OCI-LY1 (cell line): ENCODE measurements around the gene FAM20C.

Experiments
- H2AFZ ChIP-seq: fragments of 200-600 bp; sonication (generic), shearing (Covaris generic); 2 replicates; pipeline ENCODE4 v1.6.0; 2014; ENCODE audit warnings: antibody characterized with exemption, mild to moderate bottlenecking, low read length
- H3F3A ChIP-seq: fragments of 200-600 bp; sonication (generic), shearing (Covaris generic); 2 replicates; pipeline ENCODE4 v1.6.0; 2014; ENCODE audit warnings: mild to moderate bottlenecking, antibody characterized with exemption, low read length, moderate library complexity; ENCODE audit not compliant: insufficient read depth
- H3K27ac ChIP-seq: fragments of 200-600 bp; sonication (generic); 2 replicates; pipeline ENCODE4 v1.5.1; 2014; ENCODE audit warnings: low read length, mixed run types, mild to moderate bottlenecking, low read depth; ENCODE audit not compliant: poor library complexity, severe bottlenecking
- H3K27me3 ChIP-seq: fragments of 200-600 bp; sonication (generic); 2 replicates; pipeline ENCODE4 v1.6.0; 2014; ENCODE audit warnings: antibody characterized with exemption, mild to moderate bottlenecking, low read length, moderate library complexity; ENCODE audit not compliant: insufficient read depth
- H3K36me3 ChIP-seq: fragments of 200-600 bp; sonication (generic); 2 replicates; pipeline ENCODE4 v1.6.1; 2014; ENCODE audit warnings: mild to moderate bottlenecking, antibody characterized with exemption, low read length, moderate library complexity, mixed read lengths; ENCODE audit not compliant: insufficient read depth
- H3K4me1 ChIP-seq: fragments of 200-600 bp; sonication (generic); 2 replicates; pipeline ENCODE4 v1.5.1; 2014; ENCODE audit warnings: mild to moderate bottlenecking, low read length, moderate library complexity; ENCODE audit not compliant: insufficient read depth, severe bottlenecking
- H3K4me2 ChIP-seq: fragments of 200-600 bp; sonication (generic), shearing (Covaris generic); 2 replicates; pipeline ENCODE4 v1.6.1; 2014; ENCODE audit warnings: low read length
- H3K4me3 ChIP-seq: fragments of 200-600 bp; sonication (generic); 2 replicates; pipeline ENCODE4 v1.5.1; 2014; ENCODE audit warnings: low read length, low read depth, mild to moderate bottlenecking, mixed read lengths; ENCODE audit not compliant: poor library complexity, severe bottlenecking
- H3K79me2 ChIP-seq: fragments of 200-600 bp; shearing (Covaris generic); 2 replicates; pipeline ENCODE4 v1.6.1; 2016; ENCODE audit warnings: mixed run types, low read length, mixed read lengths; ENCODE audit not compliant: insufficient read depth
- H3K9ac ChIP-seq: fragments of 200-600 bp; sonication (generic), shearing (Covaris generic); 2 replicates; pipeline ENCODE4 v1.6.1; 2014; ENCODE audit warnings: mild to moderate bottlenecking, low read length, mixed read lengths
- H3K9me2 ChIP-seq: fragments of 200-600 bp; sonication (generic), shearing (Covaris generic); 2 replicates; pipeline ENCODE4 v1.6.1; 2014; ENCODE audit warnings: low read depth, mild to moderate bottlenecking, low read length, mixed read lengths
- H3K9me3 ChIP-seq: fragments of 200-600 bp; shearing (Covaris generic); 2 replicates; pipeline ENCODE4 v1.6.1; 2014; ENCODE audit warnings: low read length, mixed read lengths
- H4K20me1 ChIP-seq: fragments of 200-600 bp; sonication (generic), shearing (Covaris generic); 2 replicates; pipeline ENCODE4 v1.6.0; 2016; ENCODE audit warnings: mild to moderate bottlenecking, low read length; ENCODE audit not compliant: insufficient read depth
- CTCF ChIP-seq: fragments of 200-600 bp; sonication (generic), shearing (Covaris generic); IDR thresholded peaks from 2 replicates; pipeline ENCODE4 v1.5.1; 2017; ENCODE audit warnings: mild to moderate bottlenecking, antibody characterized with exemption, low read length, moderate library complexity, mixed read lengths
- EZH2 ChIP-seq: fragments of 200-600 bp; sonication (generic), shearing (Covaris generic); IDR thresholded peaks from 2 replicates; pipeline ENCODE4 v1.8.0; 2017; ENCODE audit warnings: borderline replicate concordance, mixed run types, mild to moderate bottlenecking, antibody characterized with exemption, low read length, moderate library complexity, mixed read lengths

Gene FAM20C

GRCh38 chr7:299169-299568 is 106.8 kb downstream of the FAM20C start:
- no peaks in the 10 kb centered on the region for H3K36me3 ChIP-seq
- TF ChIP-seq EZH2 (no peak), CTCF (no peak)
- H3K4me3 ChIP-seq, result no peak overlapping the region
- H3K9ac ChIP-seq, result no peak overlapping the region
- H2AFZ ChIP-seq, result no peak overlapping the region
- H3F3A ChIP-seq, result no peaks in the 10 kb centered on the region
- H3K4me2 ChIP-seq, result no peak overlapping the region
- no peaks in the 10 kb centered on the region for H3K9me2 ChIP-seq
- no peaks in the 10 kb centered on the region for H3K9me3 ChIP-seq
- H3K79me2 ChIP-seq, result no peaks in the 10 kb centered on the region
- H3K27me3 ChIP-seq, result no peaks in the 10 kb centered on the region
- H4K20me1 ChIP-seq, result no peaks in the 10 kb centered on the region
- H3K27ac ChIP-seq, result no peak overlapping the region
- H3K4me1 ChIP-seq, result no peaks in the 10 kb centered on the region

GRCh38 chr7:299628-300027 is 107.3 kb downstream of the FAM20C start:
- Histone ChIP-seq H3K4me3 (no peak overlapping the region), H2AFZ (no peak overlapping the region), H3K9me3 (no peaks in the 10 kb centered on the region), H3K4me2 (no peak overlapping the region), H3K27me3 (no peaks in the 10 kb centered on the region), H3K79me2 (no peaks in the 10 kb centered on the region), H3K36me3 (no peaks in the 10 kb centered on the region), H3K4me1 (no peaks in the 10 kb centered on the region), H4K20me1 (no peaks in the 10 kb centered on the region), H3K27ac (no peak overlapping the region), H3F3A (no peaks in the 10 kb centered on the region), H3K9me2 (no peaks in the 10 kb centered on the region), H3K9ac (no peak overlapping the region)
- TF ChIP-seq EZH2 (no peak), CTCF (no peak)

GRCh38 chr7:300048-300447 is 107.7 kb downstream of the FAM20C start:
- Histone ChIP-seq H3K36me3 (no peaks in the 10 kb centered on the region), H3K9ac (no peak overlapping the region), H3K27ac (no peak overlapping the region), H3F3A (no peaks in the 10 kb centered on the region), H3K9me2 (no peaks in the 10 kb centered on the region), H3K4me1 (no peaks in the 10 kb centered on the region), H4K20me1 (no peaks in the 10 kb centered on the region), H3K4me2 (no peak overlapping the region), H2AFZ (no peak overlapping the region), H3K79me2 (no peaks in the 10 kb centered on the region), H3K27me3 (no peaks in the 10 kb centered on the region), H3K4me3 (no peak overlapping the region), H3K9me3 (no peaks in the 10 kb centered on the region)
- TF ChIP-seq CTCF (no peak), EZH2 (no peak)
